GM12873 (cell line): Measurements from ENCODE around the gene ZNF550.

ENCODE experiments used
- CTCF ChIP-seq: IDR thresholded peaks from 2 replicates; pipeline ENCODE4 v1.5.1; 2012; ENCODE audit warnings: low read depth, mild to moderate bottlenecking, moderate library complexity, low read length, control low read depth; ENCODE audit not compliant: insufficient read depth; ENCODE audit errors: missing control alignments

ZNF550 gene

GRCh38 chr19:57559008-57559403 is 657 bp downstream of the ZNF550 start:
- no peak for TF ChIP-seq CTCF

GRCh38 chr19:57558525-57558924 is 1.1 kb downstream of the ZNF550 start:
- no peak for TF ChIP-seq CTCF

- TF ChIP-seq CTCF = no peak
These were observed 2.0 kb downstream of the ZNF550 start for GRCh38 chr19:57557659-57558058.

GRCh38 chr19:57552432-57552831 is 7.2 kb downstream of the ZNF550 start:
- TF ChIP-seq CTCF = no peak

- TF ChIP-seq CTCF = no peak
These were observed 13.2 kb downstream of the ZNF550 start for GRCh38 chr19:57546513-57546912.

GRCh38 chr19:57537953-57538547 is 21.6 kb downstream of the ZNF550 start:
- no peak for TF ChIP-seq CTCF

GRCh38 chr19:57527136-57527881 is 32.4 kb downstream of the ZNF550 start, which contains the start of gene ZNF549:
ZNF549 (plus strand) TSS chr19:57527356; CDS start chr19:57527574, 218 bp downstream.
- TF ChIP-seq CTCF = no peak
